H9 (cell line): ENCODE results near the gene RPS6KB2. TPM values are rescaled to one million over a fixed set of nuclear protein-coding genes. Genes with fewer than 3 reads are reported as not detected.
A peak's percentile ranks its signal among the peaks of the same experiment; 100 is the strongest.

Experiments
- DNase-seq: peaks from one replicate; pipeline ENCODE4 v3.0.0-alpha.2; 2017
- H2AFZ ChIP-seq: one replicate; pipeline ENCODE4 v1.6.1; 2013; ENCODE audit warnings: mild to moderate bottlenecking, low read length, control low read depth, moderate library complexity
- H2AK5ac ChIP-seq: 2 replicates; pipeline ENCODE4 v1.6.1; 2013; ENCODE audit warnings: low read length, control low read depth, mixed read lengths; ENCODE audit not compliant: insufficient read length
- H2BK120ac ChIP-seq: one replicate; pipeline ENCODE4 v1.6.1; 2013; ENCODE audit warnings: low read depth, mild to moderate bottlenecking, low read length, control low read depth, inconsistent platforms; ENCODE audit not compliant: poor library complexity, severe bottlenecking
- H2BK12ac ChIP-seq: 2 replicates; pipeline ENCODE4 v1.6.1; 2013; ENCODE audit warnings: low read length, control low read depth, mixed read lengths, low read depth; ENCODE audit not compliant: insufficient read length
- H2BK15ac ChIP-seq: 2 replicates; pipeline ENCODE4 v1.6.1; 2013; ENCODE audit warnings: low read depth, low read length, control low read depth
- H2BK20ac ChIP-seq: one replicate; pipeline ENCODE4 v1.6.1; 2013; ENCODE audit warnings: low read depth, mild to moderate bottlenecking, low read length, control low read depth, inconsistent platforms; ENCODE audit not compliant: poor library complexity, severe bottlenecking
- H2BK5ac ChIP-seq: 2 replicates; pipeline ENCODE4 v1.6.1; 2013; ENCODE audit warnings: low read length, control low read depth, mixed read lengths; ENCODE audit not compliant: insufficient read length
- H3K14ac ChIP-seq: 2 replicates; pipeline ENCODE4 v1.6.1; 2013; ENCODE audit warnings: low read length, control low read depth; ENCODE audit not compliant: insufficient read depth
- H3K18ac ChIP-seq: 2 replicates; pipeline ENCODE4 v1.6.1; 2013; ENCODE audit warnings: low read depth, mild to moderate bottlenecking, mixed read lengths, low read length, control low read depth; ENCODE audit not compliant: insufficient read length
- H3K23ac ChIP-seq: 2 replicates; pipeline ENCODE4 v1.6.1; 2013; ENCODE audit warnings: low read length, control low read depth, mixed read lengths, low read depth; ENCODE audit not compliant: insufficient read length
- H3K23me2 ChIP-seq: 2 replicates; pipeline ENCODE4 v1.6.1; 2013; ENCODE audit warnings: low read depth, mild to moderate bottlenecking, mixed read lengths, low read length, control low read depth; ENCODE audit not compliant: insufficient read length, poor library complexity, severe bottlenecking
- H3K27ac ChIP-seq: 2 replicates; pipeline ENCODE4 v1.5.1; 2013; ENCODE audit warnings: low read length, control low read depth, mixed read lengths, low read depth; ENCODE audit not compliant: insufficient read length
- H3K27me3 ChIP-seq: 2 replicates; pipeline ENCODE4 v1.6.1; 2013; ENCODE audit warnings: low read length, control low read depth, inconsistent platforms; ENCODE audit not compliant: insufficient read depth
- H3K4ac ChIP-seq: 2 replicates; pipeline ENCODE4 v1.6.1; 2013; ENCODE audit warnings: low read depth, mild to moderate bottlenecking, control low read depth, inconsistent platforms, low read length, moderate library complexity
- H3K4me1 ChIP-seq: 2 replicates; pipeline ENCODE4 v1.6.1; 2013; ENCODE audit warnings: low read length, control low read depth, inconsistent platforms; ENCODE audit not compliant: insufficient read depth
- H3K4me2 ChIP-seq: 2 replicates; pipeline ENCODE4 v1.6.1; 2013; ENCODE audit warnings: low read length, control low read depth, mixed read lengths; ENCODE audit not compliant: insufficient read length, insufficient read depth
- H3K56ac ChIP-seq: 2 replicates; pipeline ENCODE4 v1.6.1; 2013; ENCODE audit warnings: low read depth, mild to moderate bottlenecking, mixed read lengths, low read length, control low read depth; ENCODE audit not compliant: insufficient read length
- H3K79me1 ChIP-seq: 2 replicates; pipeline ENCODE4 v1.6.1; 2013; ENCODE audit warnings: low read depth, mild to moderate bottlenecking, moderate library complexity, low read length, control low read depth, inconsistent platforms; ENCODE audit not compliant: insufficient read depth, poor library complexity, severe bottlenecking
- H3K79me2 ChIP-seq: 2 replicates; pipeline ENCODE4 v1.6.1; 2013; ENCODE audit warnings: low read length, control low read depth, inconsistent platforms; ENCODE audit not compliant: insufficient read depth
- H3K9ac ChIP-seq: 2 replicates; pipeline ENCODE4 v1.6.1; 2013; ENCODE audit warnings: low read length, control low read depth, mixed read lengths; ENCODE audit not compliant: insufficient read length; ENCODE audit errors: extremely low read depth
- H3K9me3 ChIP-seq: one replicate; pipeline ENCODE4 v1.6.1; 2013; ENCODE audit warnings: low read depth, low read length, inconsistent platforms; ENCODE audit not compliant: control insufficient read depth
- H3T11ph ChIP-seq: one replicate; pipeline ENCODE4 v1.6.1; 2013; ENCODE audit warnings: mild to moderate bottlenecking, low read length, control low read depth, inconsistent platforms
- H4K20me1 ChIP-seq: one replicate; pipeline ENCODE4 v1.6.1; 2013; ENCODE audit not compliant: control insufficient read depth, insufficient read length, insufficient read depth
- H4K5ac ChIP-seq: 2 replicates; pipeline ENCODE4 v1.6.1; 2013; ENCODE audit warnings: low read depth, mild to moderate bottlenecking, mixed read lengths, low read length, control low read depth; ENCODE audit not compliant: insufficient read length
- H4K8ac ChIP-seq: replicated peaks from 2 replicates; pipeline ENCODE4 v1.6.1; 2013; ENCODE audit warnings: low read length, control low read depth, mixed read lengths, low read depth; ENCODE audit not compliant: insufficient read length
- H4K91ac ChIP-seq: 2 replicates; pipeline ENCODE4 v1.6.1; 2013; ENCODE audit warnings: low read depth, mild to moderate bottlenecking, moderate library complexity, mixed read lengths, low read length, control low read depth; ENCODE audit not compliant: insufficient read length
- H3K27ac Mint-ChIP-seq, 3 experiments: 2 replicates in 2 of 3; 3 replicates in 1 of 3; pipeline ENCODE4 v1.8.0; 2020 to 2021; ENCODE audit warnings: mixed read lengths in 3 of 3, mild to moderate bottlenecking in 1 of 3, moderate library complexity in 1 of 3
- H3K27me3 Mint-ChIP-seq: 2 replicates; pipeline ENCODE4 v1.8.0; 2021; ENCODE audit warnings: low read depth, mild to moderate bottlenecking, moderate library complexity, mixed read lengths
- H3K36me3 Mint-ChIP-seq, 3 experiments: 2 replicates in 2 of 3; 3 replicates in 1 of 3; pipeline ENCODE4 v1.8.0; 2020 to 2021; ENCODE audit warnings: low read depth in 3 of 3, mixed read lengths in 3 of 3; ENCODE audit not compliant: insufficient read depth in 1 of 3
- H3K4me1 Mint-ChIP-seq, 2 experiments: 2 replicates each; pipeline ENCODE4 v1.8.0; 2020; ENCODE audit warnings: mixed read lengths in 2 of 2
- H3K4me3 Mint-ChIP-seq, 2 experiments: 2 replicates in 1 of 2; 3 replicates in 1 of 2; pipeline ENCODE4 v1.8.0; 2020 to 2021; ENCODE audit warnings: mild to moderate bottlenecking in 2 of 2, mixed read lengths in 2 of 2, moderate library complexity in 1 of 2
- H3K9me3 Mint-ChIP-seq, 2 experiments: 2 replicates in 1 of 2; 3 replicates in 1 of 2; pipeline ENCODE4 v1.8.0; 2020; ENCODE audit warnings: mild to moderate bottlenecking in 2 of 2, mixed read lengths in 2 of 2, moderate library complexity in 1 of 2
- CTCF ChIP-seq: fragments of 200-600 bp; sonication (generic); conservative IDR thresholded peaks from 3 replicates; pipeline ENCODE4 v1.8.0; 2021; ENCODE audit warnings: antibody characterized with exemption, mild to moderate bottlenecking
- WGBS: extraction: QIAGEN DNeasy Blood & Tissue Kit; methylation state at CpG from one replicate; pipeline ENCODE4 v1.1.7; 2013; ENCODE audit warnings: missing lambda C conversion rate, low lambda C conversion rate, mixed read lengths; ENCODE audit not compliant: insufficient read length; ENCODE audit errors: extremely low coverage; 5-methylcytosine and 5-hydroxymethylcytosine counted together
- total RNA-seq: library from RNA; stranded (reverse); gene quantifications from 2 replicates; pipeline ENCODE4 v1.2.1, GENCODE V29; 2021

The RPS6KB2 gene
- total RNA-seq, 1 experiment from 2014 or later: 51.7 TPM

DNA sequence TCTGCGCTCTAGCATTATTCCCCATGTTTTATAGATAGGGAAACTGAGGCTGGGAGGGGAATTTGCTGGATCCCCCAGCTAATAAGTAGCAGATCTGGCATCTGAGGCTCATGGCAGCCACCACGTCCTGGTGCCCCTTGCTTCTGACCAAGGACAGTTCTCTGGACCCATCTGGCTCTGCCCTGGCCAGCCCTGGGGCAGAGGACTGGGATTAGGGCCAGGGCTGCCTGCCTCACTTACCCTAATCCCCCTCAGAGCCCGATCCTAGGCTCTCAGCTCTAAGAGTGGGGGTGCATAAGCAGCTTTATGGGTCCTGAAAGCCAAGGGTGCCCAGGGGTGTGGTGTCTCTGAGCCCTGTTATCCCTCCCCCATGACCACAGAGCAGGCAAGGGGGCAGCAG lies 26.8 kb downstream of the RPS6KB2 start, which contains the start of gene CABP4:
TSS of gene CABP4 (plus strand) at position 301 of the 400 bp plus-strand sequence. CDS start at position 371, 70 bp downstream.
- Mint-ChIP-seq H3K9me3 (no peaks in the 10 kb centered on the region; a peak in 1 of 5 replicates), H3K4me3 (no peak within 1 kb of the TSS), H3K27ac (peak within 1 kb of the TSS in 1 of 3 experiments; percentile 72; a peak in 2 of 7 replicates), H3K4me1 (0 out of 4 replicates have a peak, but pooled peaks cover 0 to 4% of the 10 kb centered on the region in 2 experiments), H3K36me3 (no peaks in the 10 kb centered on the region), H3K27me3 (peaks cover 15% of the 10 kb centered on the region)
- Histone ChIP-seq H3K23ac (no peak within 1 kb of the TSS), H4K8ac (no peak within 1 kb of the TSS), H2AK5ac (no peak within 1 kb of the TSS), H3K9ac (no peak within 1 kb of the TSS), H2BK120ac (no peak within 1 kb of the TSS), H2BK12ac (no peak within 1 kb of the TSS), H2BK15ac (peak within 1 kb of the TSS; percentile 49; the same call in 1 of the 2 replicates), H4K91ac (no peak within 1 kb of the TSS), H3K18ac (no peak within 1 kb of the TSS), H3K4me1 (no peaks in the 10 kb centered on the region), H3K23me2 (peaks cover 5% of the 10 kb centered on the region), H3K27ac (no peak within 1 kb of the TSS), H3K9me3 (no peaks in the 10 kb centered on the region), H2BK20ac (no peak within 1 kb of the TSS), H2BK5ac (no peak within 1 kb of the TSS), H3K56ac (no peak within 1 kb of the TSS), H2AFZ (no peak within 1 kb of the TSS), H3K27me3 (no peaks in the 10 kb centered on the region), H3K4ac (no peak within 1 kb of the TSS), H3K79me1 (no peaks in the 10 kb centered on the region), H3T11ph (no peak within 1 kb of the TSS), H4K5ac (no peak within 1 kb of the TSS), H3K14ac (no peak within 1 kb of the TSS), H3K4me2 (no peak within 1 kb of the TSS), H3K79me2 (no peaks in the 10 kb centered on the region), H4K20me1 (no peaks in the 10 kb centered on the region)
- no peak for TF ChIP-seq CTCF
- no peak for DNase-seq
- no CpG with 5 or more reads among the region's 3 CpGs for WGBS
